Measurements from ENCODE around the gene OPN3.

DNA sequence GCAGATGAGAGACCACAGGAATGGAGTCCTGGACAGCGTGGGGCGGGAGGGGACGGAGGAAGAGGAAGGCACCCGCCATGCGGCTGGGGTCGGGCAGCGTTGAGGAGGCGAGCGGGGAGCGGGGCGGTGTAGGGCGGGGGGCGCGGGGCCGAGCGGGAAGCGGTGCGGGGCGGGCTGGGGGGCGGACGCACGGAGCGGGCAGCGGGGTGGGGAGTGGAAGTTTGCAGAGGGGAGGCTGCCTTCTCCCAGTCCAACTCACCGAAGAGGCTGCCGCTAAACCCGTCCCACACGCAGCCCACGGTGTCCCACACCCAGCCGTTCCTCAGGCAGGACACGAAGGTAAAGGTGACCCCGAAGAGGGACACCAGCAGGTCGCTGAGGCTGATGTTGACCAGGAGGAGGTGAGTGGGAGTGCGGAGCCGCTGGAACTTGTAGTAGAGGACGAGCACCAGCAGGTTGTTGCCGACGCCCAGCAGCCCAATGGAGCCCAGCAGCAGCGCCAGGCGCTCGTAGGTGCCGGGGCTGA lies 483 bp downstream of the OPN3 start:
- TF ChIP-seq POLR2A (IDR thresholded peaks at IDR 0.05; ENCODE audit: extremely low read depth, insufficient read length) (no peak), MYC (IDR thresholded peaks at IDR 0.05; ENCODE audit: low read depth, low read length) (peak; percentile 56)
- TF ChIP-seq, protein P1, sequence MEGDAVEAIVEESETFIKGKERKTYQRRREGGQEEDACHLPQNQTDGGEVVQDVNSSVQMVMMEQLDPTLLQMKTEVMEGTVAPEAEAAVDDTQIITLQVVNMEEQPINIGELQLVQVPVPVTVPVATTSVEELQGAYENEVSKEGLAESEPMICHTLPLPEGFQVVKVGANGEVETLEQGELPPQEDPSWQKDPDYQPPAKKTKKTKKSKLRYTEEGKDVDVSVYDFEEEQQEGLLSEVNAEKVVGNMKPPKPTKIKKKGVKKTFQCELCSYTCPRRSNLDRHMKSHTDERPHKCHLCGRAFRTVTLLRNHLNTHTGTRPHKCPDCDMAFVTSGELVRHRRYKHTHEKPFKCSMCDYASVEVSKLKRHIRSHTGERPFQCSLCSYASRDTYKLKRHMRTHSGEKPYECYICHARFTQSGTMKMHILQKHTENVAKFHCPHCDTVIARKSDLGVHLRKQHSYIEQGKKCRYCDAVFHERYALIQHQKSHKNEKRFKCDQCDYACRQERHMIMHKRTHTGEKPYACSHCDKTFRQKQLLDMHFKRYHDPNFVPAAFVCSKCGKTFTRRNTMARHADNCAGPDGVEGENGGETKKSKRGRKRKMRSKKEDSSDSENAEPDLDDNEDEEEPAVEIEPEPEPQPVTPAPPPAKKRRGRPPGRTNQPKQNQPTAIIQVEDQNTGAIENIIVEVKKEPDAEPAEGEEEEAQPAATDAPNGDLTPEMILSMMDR (IDR thresholded peaks at IDR 0.05; ENCODE audit: low read depth, low read length): no peak
- TF ChIP-seq, protein P2, sequence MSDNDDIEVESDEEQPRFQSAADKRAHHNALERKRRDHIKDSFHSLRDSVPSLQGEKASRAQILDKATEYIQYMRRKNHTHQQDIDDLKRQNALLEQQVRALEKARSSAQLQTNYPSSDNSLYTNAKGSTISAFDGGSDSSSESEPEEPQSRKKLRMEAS (IDR thresholded peaks at IDR 0.05; ENCODE audit: low read depth, low read length): peak; percentile 29

Data from NB4 (cell line).